ENCODE measurements around the gene SNAP47.

Gene SNAP47

GRCh38 chr1:227769936-227770494 lies 34.8 kb downstream of the SNAP47 start:
- FAIRE-seq: no peak

DNA sequence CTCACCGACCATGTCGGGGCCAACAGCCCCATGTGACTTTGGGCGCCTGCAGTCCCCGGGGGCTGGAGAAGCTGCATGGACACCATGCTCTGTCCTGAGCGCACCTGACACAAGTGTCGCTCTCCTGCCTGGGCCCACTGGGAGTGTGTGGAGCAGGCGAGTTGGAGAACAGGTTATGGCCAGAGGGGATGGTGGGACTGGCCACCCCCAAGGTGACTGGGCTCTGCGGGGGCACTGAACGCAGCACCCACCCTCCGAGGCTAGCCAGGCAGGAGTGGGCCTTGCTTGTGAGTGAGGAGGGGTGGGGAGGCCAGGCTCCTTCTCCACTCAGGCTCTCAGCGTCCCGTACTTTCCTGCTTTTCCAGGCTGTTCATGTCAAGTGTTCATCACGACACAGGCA lies 35.6 kb downstream of the SNAP47 start:
- FAIRE-seq: no peak

DNA sequence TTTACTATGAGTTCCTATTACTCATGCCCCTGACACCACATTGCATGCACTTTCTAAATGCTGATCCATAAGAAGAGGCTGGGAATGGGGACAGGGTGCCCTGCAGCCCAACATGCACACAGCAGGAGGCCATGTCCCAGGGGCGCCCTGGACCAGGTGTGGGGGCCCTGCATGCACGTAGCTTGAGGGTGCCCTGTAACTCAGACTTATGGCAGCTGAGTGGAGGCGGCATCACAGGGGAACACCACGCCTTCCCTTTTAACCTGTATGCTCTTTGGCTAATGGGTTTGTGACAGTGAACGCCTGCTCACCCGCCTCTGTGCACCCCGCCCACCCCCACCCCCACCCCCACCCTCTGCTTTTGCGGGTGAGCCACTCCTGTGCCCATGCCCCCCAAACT lies 36.1 kb downstream of the SNAP47 start:
- no peak for FAIRE-seq

DNA sequence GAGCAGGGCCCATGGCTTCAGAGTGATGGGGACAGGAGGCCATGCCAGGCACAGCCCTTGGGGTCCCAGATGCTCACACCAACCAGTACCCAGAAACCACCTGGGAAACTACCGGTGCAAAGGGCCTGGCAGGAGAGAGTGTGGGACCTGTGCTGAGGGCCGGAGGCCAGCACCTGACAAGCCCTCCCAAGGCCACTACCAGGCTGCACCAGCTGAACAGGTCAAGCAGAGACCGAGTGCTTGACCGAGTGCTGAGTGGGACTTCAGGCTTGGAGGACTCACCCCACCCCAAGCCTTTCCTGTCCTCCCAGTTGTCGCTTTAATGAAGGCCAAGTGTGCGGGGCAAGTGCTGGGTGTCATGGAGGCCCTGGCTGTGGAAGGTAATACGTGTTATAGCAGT lies 36.5 kb downstream of the SNAP47 start:
- FAIRE-seq: no peak

GRCh38 chr1:227773558-227773957 lies 38.3 kb downstream of the SNAP47 start:
- no peak for FAIRE-seq

GRCh38 chr1:227774051-227774731 lies 39.0 kb downstream of the SNAP47 start:
- no peak for FAIRE-seq

GRCh38 chr1:227774821-227775661 lies 39.8 kb downstream of the SNAP47 start:
- FAIRE-seq: no peak

- no peak for FAIRE-seq
These were observed 40.6 kb downstream of the SNAP47 start for GRCh38 chr1:227775841-227776240.

DNA sequence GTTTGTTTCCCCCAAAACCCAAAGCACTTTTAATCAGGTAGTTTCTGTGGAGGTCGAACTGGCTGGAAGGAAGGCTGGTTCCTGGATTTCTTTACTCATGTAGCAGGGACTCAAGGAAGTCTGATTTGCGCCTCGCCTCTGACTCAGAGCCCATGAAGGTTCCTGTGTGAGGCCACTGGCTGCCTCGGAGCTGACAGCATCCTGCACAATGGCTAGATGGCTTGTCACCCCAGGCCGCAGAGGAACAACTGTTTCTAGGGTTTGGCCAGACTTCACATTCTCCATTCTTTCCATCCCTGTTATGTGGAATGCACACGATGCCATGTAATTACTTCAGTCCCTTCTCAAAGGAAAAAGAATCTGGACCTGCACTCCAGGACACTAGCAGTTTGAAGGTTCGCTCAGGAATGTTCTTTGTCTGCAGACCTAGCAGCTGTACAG lies 41.1 kb downstream of the SNAP47 start:
- no peak for FAIRE-seq

DNA sequence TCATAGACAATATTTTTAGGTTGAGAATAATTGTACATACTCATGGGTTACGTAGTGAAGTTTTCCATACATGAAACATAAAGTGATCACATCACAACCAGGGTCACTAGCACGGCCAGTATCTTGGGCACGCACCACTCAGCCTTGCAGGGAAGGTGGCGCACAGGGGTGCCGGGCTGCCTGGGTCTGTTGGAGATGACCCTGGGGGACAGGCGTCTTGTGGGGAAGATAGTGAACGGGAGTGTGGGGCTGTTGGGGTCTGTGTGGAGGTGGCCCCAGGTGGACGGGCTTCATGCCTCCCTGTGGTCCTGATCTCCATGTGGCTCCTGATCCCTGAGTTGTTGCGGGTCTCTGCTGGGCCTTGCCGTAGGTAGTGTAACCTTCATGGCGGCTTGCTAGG lies 41.9 kb downstream of the SNAP47 start:
- FAIRE-seq: no peak

GRCh38 chr1:227777646-227778045 lies 42.4 kb downstream of the SNAP47 start:
- no peak for FAIRE-seq

DNA sequence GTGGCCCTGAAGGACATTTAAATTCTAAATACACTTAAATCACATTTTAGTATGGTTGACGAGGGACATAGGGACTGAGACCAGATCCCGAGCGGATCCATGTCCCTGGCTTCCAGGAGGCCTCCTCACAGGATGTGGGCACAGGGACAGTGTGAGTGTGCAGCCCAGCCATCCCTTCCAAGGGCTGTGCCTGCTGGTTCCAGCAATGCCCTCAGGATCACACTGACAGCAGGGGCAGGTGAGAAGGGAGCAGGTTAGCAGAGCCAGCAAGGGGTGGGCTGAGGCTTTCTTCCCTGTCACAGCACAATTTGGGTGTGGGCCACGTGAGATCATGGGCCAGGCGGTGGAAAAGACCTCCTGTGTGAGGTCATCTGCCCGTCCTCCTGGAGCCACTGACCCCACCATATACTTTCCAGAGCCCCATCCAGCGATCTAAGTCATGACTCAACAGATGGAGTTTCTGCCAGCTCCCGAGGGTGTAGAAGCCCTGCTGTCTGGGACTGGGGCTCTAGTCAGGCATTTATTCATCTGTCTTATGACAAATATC lies 43.2 kb downstream of the SNAP47 start:
- no peak for FAIRE-seq

- FAIRE-seq: no peak
These were observed 43.8 kb downstream of the SNAP47 start for GRCh38 chr1:227779021-227779441.

GRCh38 chr1:227779685-227780084 lies 44.5 kb downstream of the SNAP47 start:
- no peak for FAIRE-seq

GRCh38 chr1:227780101-227781044 lies 45.1 kb downstream of the SNAP47 start:
- FAIRE-seq: no peak

- FAIRE-seq: no peak
These were observed 46.2 kb downstream of the SNAP47 start for GRCh38 chr1:227781314-227781930.

DNA sequence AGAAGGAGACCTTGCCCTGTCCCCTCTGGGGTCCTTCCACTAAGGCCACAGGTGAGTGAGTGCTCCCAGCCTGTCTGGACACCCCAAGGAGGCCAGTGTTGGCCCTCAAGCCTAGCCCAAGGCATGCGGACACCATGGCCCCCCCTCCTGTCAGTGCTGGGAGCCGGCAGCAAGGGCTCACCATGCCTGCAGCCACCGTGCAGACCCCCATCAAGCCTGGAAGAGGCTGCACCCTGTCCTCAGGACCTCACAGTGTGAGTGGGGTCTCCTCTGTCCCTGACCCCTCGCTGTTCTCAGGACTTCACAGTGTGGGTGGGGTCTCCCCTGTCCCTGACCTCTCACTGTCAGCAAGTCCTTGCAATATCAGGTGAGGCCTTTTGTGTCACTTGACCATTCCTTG lies 47.0 kb downstream of the SNAP47 start:
- FAIRE-seq: no peak

- FAIRE-seq: no peak
These were observed 50.0 kb downstream of the SNAP47 start for GRCh38 chr1:227785094-227785804.

GRCh38 chr1:227785805-227786671 lies 50.8 kb downstream of the SNAP47 start:
- FAIRE-seq: no peak
